HG02852 (cell line): ENCODE data around the gene CHRFAM7A.
"Not testable (repeated sequence)": the region's sequence is repeated elsewhere in the genome, so short reads cannot be mapped to it uniquely, and the experiment has no call there.

Source experiments
- ATAC-seq: cut with Tn5 transposase; IDR thresholded peaks from one replicate; pipeline ENCODE4 v1.9.1; 2021; ENCODE audit warnings: mild to moderate bottlenecking, moderate library complexity; ENCODE audit not compliant: unreplicated experiment

CHRFAM7A gene

DNA sequence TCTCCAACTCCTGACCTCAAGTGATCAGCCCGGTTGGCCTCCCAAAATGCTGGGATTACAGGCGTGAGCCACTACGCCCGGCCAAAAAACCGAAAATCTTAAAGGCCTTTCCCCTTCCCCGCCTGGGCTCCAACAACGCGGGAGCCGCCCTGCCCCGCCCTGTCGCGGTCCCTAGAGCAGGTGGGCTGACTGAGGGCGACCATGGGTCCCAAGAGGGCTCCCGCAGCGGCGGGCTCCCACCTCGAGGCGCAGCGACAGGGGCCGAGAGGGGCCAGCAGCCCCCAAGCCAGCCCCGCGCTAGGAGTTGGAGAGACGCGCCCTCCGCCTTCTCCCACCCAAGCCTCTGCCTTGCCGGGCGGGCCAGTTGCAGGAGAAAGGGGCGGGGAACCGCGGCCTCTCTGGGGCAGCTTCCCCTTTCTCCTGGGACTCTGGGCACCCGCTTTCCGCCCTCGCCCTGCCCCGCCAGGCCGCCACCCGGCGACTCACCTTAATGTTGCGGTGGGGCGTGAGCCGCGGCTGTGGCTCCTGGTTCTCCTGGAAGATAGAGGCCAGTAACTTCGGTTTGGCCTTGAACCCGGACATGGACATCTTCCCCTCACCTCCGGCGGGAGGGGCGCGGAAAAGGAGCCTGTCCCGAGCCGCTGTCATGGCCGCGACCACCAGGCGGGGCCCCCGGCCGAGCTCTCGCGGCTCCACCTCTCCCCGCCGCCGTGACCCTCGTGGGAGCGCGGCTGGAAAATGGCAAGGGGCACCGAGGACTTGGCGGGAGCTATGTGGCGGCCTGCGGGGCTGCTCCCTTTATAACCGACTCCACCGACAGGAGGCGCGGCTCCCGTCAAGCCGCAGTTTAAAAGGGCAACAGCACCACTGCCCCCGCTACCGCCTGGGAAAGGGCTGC, at the start of gene CHRFAM7A:
CHRFAM7A (minus strand) TSS at position 775 of the 898 bp plus-strand sequence. CDS start 10,189 bp downstream, outside the sequence.
- not testable (repeated sequence) for ATAC-seq

DNA sequence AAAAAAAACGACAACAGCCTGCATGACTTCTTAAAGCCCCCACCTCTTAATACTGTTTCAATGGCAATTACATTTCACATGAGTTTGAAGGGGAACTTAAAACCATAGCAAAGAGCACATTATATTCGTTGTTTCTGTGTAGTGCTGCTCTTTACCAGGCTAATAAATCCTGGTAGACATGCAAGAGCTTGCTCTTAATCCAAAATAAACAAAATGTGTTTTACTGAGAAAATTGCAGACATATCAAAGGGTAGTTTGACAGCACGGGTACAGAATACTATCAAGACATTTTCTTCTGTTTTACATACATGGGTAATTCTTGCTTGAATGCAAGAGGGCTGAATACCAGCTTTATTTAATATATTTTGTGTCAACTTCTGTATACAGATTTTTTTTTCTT, 45.0 kb upstream of the CHRFAM7A start:
- not testable (repeated sequence) for ATAC-seq

DNA sequence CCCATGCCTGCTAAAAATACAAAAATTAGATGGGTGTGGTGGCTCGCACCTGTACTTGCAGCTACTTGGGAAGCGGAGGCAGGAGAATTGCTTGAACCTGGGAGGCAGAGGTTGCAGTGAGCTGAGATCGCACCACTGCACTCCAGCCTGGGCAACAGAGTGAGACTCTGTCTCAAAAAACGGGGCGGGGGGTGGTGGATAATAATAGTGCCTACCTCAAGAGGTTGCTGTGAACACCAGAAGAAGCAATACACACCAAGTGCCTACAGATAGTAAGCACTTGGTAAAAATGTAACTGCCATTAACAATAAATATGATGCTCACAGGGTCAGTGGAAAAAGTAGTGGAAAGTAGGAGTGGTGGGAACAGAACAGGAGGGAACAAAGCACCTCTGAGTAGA, 42.5 kb upstream of the CHRFAM7A start:
- not testable (repeated sequence) for ATAC-seq

DNA sequence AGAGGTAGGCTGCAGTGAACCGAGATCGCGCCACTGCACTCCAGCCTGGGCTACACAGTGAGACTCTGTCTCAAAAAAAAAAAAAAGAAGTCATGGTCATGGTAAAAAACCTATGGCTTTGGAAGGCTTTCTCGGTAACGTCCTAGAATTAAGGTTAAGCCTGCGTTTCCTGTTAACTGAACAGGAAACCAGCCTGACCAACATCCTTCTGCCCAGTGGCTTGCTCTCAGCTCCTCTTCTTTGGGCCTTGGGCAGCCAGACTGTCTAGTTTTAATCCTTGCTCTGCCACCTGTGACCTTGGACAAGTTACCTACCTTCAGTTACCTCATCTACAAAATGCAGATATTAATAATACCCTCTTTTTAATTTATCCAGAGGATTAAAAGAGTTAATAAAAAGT, 27.4 kb upstream of the CHRFAM7A start:
- not testable (repeated sequence) for ATAC-seq

DNA sequence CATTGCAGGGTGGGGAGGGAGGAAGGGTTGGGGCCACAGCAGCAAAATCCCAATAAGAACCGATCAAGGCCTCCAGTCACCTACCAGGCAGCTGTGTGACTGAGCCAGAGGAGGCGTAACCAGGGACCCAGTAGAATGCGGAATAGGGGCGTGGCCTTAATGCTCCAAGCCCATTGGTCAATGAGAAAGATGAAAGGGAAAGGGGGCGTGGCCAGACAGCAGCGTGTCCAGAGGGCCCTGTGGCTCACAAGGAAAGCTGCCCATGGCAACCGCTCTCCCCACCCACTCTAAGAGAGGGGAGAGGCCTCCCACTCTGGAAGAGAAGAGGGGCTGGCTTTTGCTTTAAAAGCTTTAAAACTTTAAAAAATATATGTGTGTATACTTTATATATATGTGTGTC, 20.8 kb upstream of the CHRFAM7A start, which contains the start of gene GOLGA8R:
GOLGA8R (minus strand) TSS at position 101 of the 400 bp plus-strand sequence; CDS start at position 3, 98 bp downstream.
- not testable (repeated sequence) for ATAC-seq

DNA sequence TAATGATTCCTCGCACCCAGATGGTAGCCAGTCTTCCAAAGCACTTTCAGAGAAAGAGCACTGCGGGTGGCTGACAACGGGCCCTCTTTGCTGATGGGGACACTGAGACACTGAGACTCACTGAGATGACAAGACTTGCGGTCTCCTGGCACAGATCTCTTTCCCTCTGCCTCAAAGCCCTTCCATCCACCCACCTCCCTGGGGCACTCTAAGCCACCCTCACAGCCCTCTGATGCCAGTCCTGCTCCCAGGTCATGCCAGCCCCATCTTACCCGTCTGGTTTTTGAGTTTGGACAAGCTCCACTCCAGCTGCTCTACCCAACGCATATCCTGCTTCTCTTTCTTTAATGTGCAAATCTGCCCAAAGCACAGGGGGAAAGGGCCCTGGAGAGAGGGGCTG, 14.3 kb upstream of the CHRFAM7A start:
- not testable (repeated sequence) for ATAC-seq

DNA sequence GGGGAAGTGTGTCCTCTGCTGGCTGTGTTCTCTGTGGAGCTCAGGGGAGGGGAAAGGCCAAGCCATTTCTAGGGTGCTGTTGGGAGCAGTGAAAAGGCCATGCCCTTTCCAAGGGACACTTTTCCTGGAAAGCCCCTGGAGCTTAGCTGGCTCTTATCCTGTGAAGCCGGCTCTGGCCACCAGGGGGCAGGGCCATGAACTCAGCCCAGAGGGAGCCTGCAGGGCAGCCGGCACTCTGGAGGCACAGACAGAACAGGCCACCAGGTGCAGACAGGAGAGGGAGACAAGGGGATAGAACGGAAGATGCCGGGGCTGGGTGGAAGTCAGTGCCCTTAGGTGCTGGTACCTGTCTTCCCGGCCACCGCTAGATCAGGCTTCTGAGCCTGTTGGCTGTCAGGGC, 5.6 kb upstream of the CHRFAM7A start:
- ATAC-seq: not testable (repeated sequence)

DNA sequence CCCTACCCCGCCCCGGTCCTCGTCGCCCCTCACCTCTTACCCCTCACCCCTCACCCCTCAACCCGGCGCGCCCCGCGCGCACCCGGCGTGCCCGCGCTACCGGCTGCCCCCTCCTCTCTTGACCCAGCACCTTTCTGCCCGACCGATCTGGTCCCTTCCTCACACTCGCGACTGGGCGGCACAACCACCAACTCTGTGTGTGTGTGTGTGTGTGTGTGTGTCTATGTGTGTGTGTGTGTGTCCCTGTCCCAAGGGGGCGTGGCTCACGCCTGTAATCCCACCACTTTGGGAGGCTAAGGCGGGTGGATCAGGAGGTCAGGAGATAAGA, 288 bp upstream of the CHRFAM7A start:
- ATAC-seq: not testable (repeated sequence)

DNA sequence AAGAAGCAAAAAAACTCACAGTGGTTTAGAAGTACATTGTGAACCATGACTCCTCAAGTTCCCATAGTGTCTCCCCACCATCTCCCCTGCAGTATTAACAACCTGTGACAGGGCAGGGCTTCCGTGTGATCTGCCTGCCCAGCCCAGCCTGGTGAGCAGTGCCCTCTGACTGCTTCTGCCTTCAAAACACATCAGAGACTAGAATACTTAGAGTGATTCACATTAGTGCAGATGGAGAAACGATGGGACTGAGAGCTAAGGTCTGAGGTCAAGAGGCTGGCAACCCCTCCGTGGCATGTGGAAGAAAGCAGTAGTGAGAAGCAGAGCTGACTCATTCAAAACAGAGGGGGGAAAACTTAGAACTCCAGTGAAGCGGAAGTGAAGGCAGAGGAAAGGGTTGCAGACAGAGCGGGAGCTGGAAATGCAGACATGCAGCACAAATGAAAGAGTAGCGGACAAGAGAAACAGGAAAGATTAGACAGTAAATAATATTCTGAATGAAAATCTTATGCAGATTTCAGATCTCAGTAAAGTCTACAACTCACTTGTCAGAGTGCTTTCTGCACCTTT, 6.9 kb downstream of the CHRFAM7A start:
- not testable (repeated sequence) for ATAC-seq

DNA sequence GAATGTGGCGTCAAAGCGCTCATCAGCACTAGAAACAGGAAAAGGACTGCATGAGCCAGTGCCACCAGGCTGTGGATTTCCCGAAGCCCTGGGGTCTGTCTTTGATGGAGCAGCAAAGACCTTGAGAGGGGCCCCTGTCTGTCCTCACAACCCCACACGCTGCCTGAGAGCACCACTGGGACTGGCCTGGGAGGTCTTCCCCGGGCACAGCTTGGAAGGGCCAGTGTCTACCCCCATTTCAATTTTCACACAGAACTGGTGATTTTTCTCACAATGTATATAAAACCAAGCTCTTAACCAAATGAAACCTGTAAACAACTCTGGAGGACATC, 16.3 kb downstream of the CHRFAM7A start:
- not testable (repeated sequence) for ATAC-seq

DNA sequence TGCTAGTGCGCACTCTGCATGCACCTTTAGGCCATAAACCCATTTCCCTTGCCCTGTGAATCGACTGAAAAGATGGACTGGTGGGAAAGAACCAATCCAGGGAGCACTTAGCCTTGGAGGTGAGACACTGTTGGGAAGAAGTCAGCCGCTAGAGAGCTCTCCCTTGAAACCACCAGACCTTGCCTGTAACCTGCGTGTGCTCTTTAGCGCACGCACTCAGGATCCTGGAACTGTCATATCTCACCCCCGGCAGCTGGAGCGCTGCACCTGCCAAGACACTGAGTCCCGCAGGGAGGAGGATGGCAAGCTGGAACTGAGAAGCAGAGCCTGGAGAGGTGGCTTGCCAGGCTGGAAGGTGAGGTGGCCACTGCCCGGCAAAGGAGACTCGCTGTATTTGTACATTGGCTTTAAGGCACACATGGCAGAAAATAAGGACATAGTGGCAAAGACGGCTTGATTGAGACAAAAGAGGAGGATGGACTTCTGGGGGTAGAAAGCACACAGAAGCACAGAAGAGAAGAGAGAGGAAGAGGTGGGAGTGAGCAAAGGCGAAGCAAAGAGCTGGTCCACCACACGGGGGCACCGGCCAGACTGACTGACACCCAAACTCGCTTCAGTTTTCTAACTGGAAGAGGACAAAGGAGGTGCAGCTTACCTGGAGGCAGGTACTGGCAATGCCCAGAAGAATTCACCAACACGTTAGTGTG, 16.8 kb downstream of the CHRFAM7A start:
- ATAC-seq: not testable (repeated sequence)

DNA sequence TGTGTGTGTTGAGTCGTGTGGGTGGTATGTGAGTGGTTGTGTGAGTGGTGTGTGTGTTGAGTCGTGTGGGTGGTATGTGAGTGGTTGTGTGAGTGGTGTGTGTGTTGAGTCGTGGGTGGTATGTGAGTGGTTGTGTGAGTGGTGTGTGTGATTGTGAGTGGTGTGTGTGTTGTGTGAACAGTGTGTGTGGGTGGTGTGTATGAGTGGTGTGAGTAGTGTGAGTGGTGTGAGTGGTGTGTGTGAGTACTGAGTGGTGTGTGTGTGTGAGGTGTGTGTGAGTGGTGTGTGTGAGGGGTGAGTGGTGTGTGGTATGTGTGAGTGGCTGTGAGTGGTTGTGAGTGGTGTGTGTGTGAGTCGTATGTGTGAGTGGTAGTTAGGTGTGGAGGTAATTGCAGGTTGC, 17.5 kb downstream of the CHRFAM7A start:
- ATAC-seq: not testable (repeated sequence)

DNA sequence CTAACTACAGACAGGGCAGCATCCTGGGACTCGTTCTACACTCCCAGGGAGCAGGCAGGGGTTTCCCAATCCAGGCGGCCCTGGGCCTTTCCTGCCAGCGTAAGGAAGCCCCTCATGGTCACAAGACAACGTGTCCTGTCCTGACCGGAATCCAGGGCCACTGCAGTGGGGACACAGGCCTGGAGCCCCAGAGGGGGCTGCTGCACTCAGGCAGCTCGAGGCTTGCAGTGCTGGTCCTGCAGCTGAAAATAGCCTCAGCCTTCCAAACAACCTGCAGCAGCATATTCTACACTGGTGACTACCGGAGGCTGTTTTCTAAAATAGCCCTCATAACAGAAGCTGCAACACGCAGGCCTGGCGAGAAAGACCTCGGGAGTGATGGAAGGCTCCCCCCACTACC, 18.5 kb downstream of the CHRFAM7A start:
- not testable (repeated sequence) for ATAC-seq

DNA sequence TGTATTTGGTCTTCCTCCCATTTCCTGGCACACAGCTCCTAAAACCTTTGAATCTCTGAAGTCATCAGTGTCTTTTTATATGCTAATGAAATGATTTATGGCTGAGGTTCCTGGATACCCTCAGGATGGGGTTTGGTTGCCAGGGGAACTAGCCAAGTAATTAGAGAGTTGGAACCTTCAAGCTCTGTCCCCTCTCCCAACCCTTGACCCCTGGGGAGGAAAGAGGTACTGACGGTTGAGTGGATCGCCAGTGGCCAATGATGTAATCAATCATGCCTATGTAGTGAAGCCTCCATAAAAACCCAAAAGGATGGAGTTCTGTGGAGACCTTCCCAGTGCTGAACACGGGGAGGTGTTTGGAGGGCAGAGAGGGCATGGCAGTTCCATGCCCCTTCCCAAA, 25.1 kb downstream of the CHRFAM7A start:
- ATAC-seq: not testable (repeated sequence)

DNA sequence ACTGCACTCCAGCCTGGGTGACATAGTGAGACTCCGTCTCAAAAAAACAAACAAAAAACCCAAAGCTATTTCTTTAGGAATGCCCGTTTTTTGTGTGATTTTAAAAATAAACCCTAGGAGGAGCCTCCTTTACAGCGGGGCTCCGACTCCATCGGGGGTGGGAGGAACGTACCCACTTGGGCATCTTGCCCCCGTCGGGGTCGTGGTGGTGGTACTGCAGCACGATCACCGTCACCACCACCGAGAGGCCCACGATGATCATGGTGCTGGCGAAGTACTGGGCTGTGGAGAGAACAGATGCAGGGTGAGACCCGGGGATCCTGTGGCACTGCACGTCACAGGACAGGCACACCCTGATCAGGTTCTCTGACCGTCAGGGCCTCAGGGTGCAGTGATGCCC, 26.1 kb downstream of the CHRFAM7A start:
- not testable (repeated sequence) for ATAC-seq

DNA sequence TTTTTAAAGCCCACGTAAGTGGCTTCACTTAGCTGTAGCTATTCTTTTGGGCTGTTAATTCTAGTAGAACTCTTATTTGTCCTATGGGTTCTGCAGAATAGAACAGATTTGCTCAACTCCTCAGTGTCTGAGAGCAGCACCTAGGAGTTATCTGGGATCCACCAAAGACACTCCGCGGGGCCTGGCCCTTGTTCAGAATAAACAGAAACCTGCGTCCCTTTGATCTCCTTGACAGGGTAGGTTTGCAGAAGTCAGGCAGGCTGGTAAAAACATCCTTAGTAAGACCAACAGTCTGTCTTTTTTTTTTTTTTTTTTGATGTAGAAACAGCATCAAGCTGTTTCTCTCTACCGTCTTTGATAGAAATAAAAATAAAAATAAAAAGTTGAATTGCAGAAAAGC, 31.9 kb downstream of the CHRFAM7A start:
- not testable (repeated sequence) for ATAC-seq

DNA sequence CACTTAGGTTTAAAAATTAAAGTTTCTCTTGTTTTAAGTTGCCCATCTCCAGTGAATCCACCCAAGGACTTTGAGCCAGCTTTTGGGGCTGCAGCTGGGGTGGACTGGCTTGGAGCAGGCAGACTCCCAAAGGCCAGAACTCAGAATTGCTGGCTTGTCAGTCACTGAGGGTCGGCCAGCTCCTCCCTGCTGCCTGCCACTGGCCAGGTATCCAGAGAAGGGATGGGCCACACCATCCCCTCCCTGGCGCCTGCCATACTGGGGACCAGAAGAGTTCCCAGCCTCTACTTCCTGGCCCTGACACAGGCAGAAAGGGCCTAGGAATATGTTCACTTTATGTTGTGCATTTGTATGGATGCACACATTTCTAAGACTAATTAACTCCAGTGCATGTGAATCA, 32.4 kb downstream of the CHRFAM7A start:
- not testable (repeated sequence) for ATAC-seq

DNA sequence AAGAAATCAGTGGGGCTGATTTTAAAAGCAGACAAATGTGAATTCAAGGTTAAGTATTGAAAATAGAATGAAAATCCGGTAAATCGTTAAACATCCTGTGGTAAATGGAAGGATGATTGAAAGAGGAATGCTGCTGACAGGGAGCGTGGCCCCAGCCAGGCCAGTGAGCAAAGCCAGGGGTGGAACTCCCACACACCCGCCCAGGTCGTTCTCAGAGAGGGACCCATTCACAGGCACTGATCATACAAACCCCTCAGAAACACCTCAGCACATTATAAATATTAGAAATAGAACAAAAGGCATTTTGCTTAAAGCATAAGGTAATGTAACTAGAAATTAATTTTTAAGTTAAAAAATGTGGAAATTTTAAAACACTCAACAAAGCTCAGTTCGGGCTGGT, 38.3 kb downstream of the CHRFAM7A start:
- not testable (repeated sequence) for ATAC-seq

DNA sequence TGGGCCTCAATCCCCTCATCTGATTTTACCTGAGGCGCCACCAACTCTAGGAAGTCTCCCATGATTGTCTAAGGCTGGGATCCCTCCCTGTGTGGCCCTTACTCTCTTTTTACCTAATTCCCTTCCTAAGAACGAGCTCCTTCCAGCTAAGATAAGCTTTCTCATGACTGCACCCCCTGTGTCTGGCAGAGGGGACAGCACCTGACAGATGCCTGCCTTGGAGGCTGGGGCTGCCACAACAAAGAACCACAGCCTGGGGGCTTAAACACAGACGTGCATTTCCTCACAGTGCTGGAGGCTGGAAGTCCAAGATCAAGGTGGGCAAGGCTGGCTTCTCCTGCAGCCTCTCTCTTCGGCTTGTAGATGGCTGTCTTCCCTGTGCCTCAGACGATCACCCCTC, 43.5 kb downstream of the CHRFAM7A start:
- not testable (repeated sequence) for ATAC-seq

DNA sequence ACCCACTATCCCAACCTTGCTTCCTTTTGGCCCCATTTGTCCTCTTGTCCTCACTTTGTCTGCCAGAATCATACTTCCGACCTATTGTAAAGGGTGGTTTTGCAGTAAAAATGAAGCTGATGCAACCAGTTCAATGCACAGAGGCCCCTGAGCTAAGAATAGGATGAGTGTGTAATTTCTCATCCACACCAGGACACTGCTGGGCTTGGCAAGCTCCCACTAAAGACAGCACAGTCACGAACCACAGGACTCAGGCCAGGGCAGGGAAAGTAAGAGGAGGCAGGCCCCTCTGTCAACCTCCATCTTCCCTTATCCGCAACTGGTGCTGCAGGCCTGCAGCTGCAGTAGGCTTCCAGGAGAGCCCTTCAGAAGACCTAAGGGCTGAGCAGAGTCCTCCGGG, 56.8 kb downstream of the CHRFAM7A start:
- not testable (repeated sequence) for ATAC-seq

DNA sequence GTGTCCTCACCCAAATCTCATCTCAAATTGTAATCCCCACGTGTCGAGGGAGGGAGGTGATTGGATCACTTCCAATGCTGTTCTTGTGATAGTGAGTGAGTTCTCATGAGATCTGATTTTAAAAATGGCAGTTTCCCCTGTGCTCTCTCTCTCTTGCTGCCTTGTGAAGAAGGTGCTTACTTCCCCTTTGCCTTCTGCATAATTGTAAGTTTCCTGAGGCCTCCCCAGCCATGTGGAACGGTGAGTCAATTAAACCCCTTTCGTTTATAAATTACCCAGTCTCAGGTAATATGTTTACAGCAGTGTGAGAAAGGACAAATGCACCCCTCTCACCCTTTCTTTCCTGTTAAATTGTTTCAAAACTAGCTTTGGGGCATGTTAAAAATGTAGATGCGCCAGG, 59.2 kb downstream of the CHRFAM7A start:
- ATAC-seq: not testable (repeated sequence)

DNA sequence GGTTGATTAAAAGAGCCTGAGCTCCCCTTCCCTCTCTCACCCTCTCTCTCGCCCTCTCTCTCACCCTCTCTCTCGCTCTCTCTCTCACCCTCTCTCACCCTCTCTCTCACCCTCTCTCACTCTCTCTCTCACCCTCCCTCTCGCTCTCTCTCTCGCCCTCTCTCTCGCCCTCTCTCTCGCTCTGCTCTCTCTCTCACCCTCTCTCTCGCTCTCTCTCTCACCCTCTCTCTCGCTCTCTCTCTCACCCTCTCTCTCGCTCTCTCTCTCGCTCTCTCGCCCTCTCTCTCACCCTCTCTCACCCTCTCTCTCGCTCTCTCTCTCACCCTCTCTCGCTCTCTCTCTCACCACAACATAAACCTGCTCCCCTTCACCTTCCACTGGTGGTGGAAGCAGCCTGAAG, 67.2 kb downstream of the CHRFAM7A start:
- ATAC-seq: not testable (repeated sequence)
